GM23338 (cell line): Measurements from ENCODE around the gene TXNRD3.

Experiments
- CREB1 ChIP-seq: fragments of 250-450 bp; sonication (Bioruptor Pico); IDR thresholded peaks from 2 replicates; pipeline ENCODE4 v1.5.0; 2020; ENCODE audit warnings: low read depth, mild to moderate bottlenecking, moderate library complexity
- CTCF ChIP-seq, 2 experiments: fragments of 200-600 bp in 1 of 2; sonication (generic) in 1 of 2; conservative IDR thresholded peaks; 2 replicates each; pipeline versions ENCODE4 v1.5.1 to v1.6.1; 2016 to 2017; ENCODE audit warnings: antibody characterized with exemption in 2 of 2, low read depth in 2 of 2, mild to moderate bottlenecking in 2 of 2, moderate library complexity in 1 of 2
- ETS1 ChIP-seq: IDR thresholded peaks from 2 replicates; pipeline ENCODE4 v1.6.1; 2016; ENCODE audit warnings: antibody characterized with exemption
- EZH2 ChIP-seq: fragments of 200-600 bp; sonication (generic); IDR thresholded peaks from one replicate; pipeline ENCODE4 v1.8.0; 2017; ENCODE audit warnings: antibody characterized with exemption, mild to moderate bottlenecking, low read depth; ENCODE audit not compliant: unreplicated experiment
- EZH2phosphoT487 ChIP-seq: fragments of 200-600 bp; sonication (generic); IDR thresholded peaks from one replicate; pipeline ENCODE4 v1.8.1; 2018; ENCODE audit warnings: antibody characterized with exemption; ENCODE audit not compliant: unreplicated experiment
- JUNB ChIP-seq: IDR thresholded peaks from one replicate; pipeline ENCODE4 v1.6.1; 2016; ENCODE audit warnings: antibody characterized with exemption; ENCODE audit not compliant: unreplicated experiment
- NANOG ChIP-seq: IDR thresholded peaks from 2 replicates; pipeline ENCODE4 v1.6.1; 2016; ENCODE audit warnings: antibody characterized with exemption, borderline replicate concordance
- POLR2AphosphoS5 ChIP-seq: IDR thresholded peaks from 2 replicates; pipeline ENCODE4 v1.6.1; 2016; ENCODE audit warnings: antibody characterized with exemption, low read depth
- REST ChIP-seq: IDR thresholded peaks from one replicate; pipeline ENCODE4 v1.6.1; 2018; ENCODE audit warnings: antibody characterized with exemption; ENCODE audit not compliant: unreplicated experiment
- ZNF114 ChIP-seq: fragments of 250-450 bp; sonication (Bioruptor Pico); IDR thresholded peaks from 2 replicates; pipeline ENCODE4 v1.5.0; 2020; ENCODE audit warnings: mild to moderate bottlenecking, moderate library complexity

GRCh38 chr3:126607214-126607908 lies 47.6 kb downstream of the TXNRD3 start:
- TF ChIP-seq CTCF (conservative IDR thresholded peaks at IDR 0.05; ENCODE audit: low read depth in 2 of 2) (no peak), POLR2AphosphoS5 (no peak), EZH2 (no peak), ETS1 (no peak), REST (no peak), EZH2phosphoT487 (no peak), ZNF114 (CRISPR knock-in tag) (no peak), JUNB (no peak), NANOG (no peak), CREB1 (CRISPR knock-in tag) (no peak)
